Effector memory CD4-positive, alpha-beta T cell (primary cell): Measurements from ENCODE around the gene PTPRT.
"Not testable (repeated sequence)": the region's sequence is repeated elsewhere in the genome, so short reads cannot be mapped to it uniquely, and the experiment has no call there.

Experiments
- DNase-seq, 3 donors: peaks; one replicate each; pipeline ENCODE4 v3.0.0-alpha.2; 2020
- H3K27ac ChIP-seq: 2 replicates; pipeline ENCODE4 v1.7.0; 2013; ENCODE audit warnings: mild to moderate bottlenecking, low read length, moderate library complexity; ENCODE audit not compliant: insufficient read depth, poor library complexity, severe bottlenecking
- H3K27me3 ChIP-seq: replicated peaks from 2 replicates; pipeline ENCODE4 v1.7.0; 2013; ENCODE audit warnings: mild to moderate bottlenecking, low read length; ENCODE audit not compliant: insufficient read depth, control insufficient read depth, poor library complexity, severe bottlenecking
- H3K36me3 ChIP-seq: 2 replicates; pipeline ENCODE4 v1.7.0; 2013; ENCODE audit warnings: mild to moderate bottlenecking, low read length, moderate library complexity; ENCODE audit not compliant: control insufficient read depth, insufficient read depth
- H3K4me1 ChIP-seq: 2 replicates; pipeline ENCODE4 v1.7.0; 2013; ENCODE audit warnings: low read length, mild to moderate bottlenecking; ENCODE audit not compliant: control insufficient read depth, insufficient read depth, poor library complexity, severe bottlenecking
- H3K4me3 ChIP-seq: 2 replicates; pipeline ENCODE4 v1.7.0; 2013; ENCODE audit warnings: low read length, low read depth, mild to moderate bottlenecking; ENCODE audit not compliant: insufficient read depth, poor library complexity, severe bottlenecking
- H3K9me3 ChIP-seq: 2 replicates; pipeline ENCODE4 v1.7.0; 2013; ENCODE audit warnings: mild to moderate bottlenecking, low read length, moderate library complexity; ENCODE audit not compliant: control insufficient read depth

Gene PTPRT

DNA sequence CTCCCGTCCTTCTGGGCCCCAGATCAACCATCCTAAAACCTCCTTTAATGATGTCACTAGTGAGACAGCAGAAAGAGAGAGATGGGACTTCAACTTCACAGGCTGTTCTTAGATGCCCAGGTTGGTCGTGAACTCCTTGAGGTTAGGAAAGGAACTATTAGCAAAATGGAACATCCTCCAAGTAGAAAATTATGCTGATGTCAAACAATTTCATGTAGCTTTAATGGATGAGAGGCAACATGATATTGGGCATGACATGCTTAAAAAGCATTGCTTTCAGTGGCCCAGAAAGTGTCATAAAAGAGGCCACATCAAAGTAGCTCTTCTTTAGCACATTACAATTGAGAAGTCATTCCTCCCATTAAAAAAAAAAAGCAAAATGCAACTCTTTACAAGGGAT, 248.1 kb downstream of the PTPRT start:
- no peak overlapping the region for H3K27ac ChIP-seq
- no peak overlapping the region for H3K4me3 ChIP-seq
- H3K9me3 ChIP-seq: no peaks in the 10 kb centered on the region
- DNase-seq: no peak
- no peaks in the 10 kb centered on the region for H3K27me3 ChIP-seq
- H3K36me3 ChIP-seq: no peaks in the 10 kb centered on the region
- no peaks in the 10 kb centered on the region for H3K4me1 ChIP-seq

DNA sequence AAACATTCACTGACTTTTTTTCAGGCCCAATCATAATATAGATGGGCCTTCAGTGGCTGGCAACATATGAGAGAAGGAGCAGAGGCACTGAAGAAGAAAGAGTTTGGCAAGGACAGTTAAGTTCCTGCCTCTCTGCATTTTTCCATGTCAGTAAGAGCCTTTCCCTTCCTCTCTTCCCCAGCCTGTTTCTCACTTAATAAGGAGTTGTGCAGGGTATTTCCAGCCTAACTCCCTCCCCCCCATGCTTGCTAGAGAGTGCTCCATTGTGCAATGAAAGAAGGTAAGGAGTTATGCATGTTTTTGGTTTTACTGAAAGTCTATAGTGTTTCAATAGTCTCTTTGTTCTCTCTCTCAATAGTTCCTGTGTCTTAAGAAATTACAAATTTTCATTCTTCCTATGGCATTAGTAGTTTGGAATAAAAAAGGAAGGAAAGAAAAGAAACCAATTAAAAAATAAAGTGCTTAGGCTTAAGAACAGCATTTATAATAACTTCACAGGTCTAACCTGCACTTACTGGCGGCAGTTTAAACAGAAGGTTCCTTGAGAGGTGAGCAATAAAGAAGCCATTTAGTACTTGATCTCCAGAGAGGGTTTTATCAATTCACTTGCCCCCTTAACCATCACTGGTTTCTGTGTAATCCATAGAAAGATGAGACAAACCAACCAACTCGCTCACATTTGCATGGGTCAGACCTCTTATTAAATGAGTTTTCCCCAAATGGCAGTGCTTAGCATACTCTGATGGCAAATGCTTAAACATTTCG, 251.1 kb downstream of the PTPRT start:
- Histone ChIP-seq H3K27ac (no peak overlapping the region), H3K4me1 (no peaks in the 10 kb centered on the region), H3K4me3 (no peak overlapping the region), H3K9me3 (no peaks in the 10 kb centered on the region), H3K36me3 (no peaks in the 10 kb centered on the region), H3K27me3 (no peaks in the 10 kb centered on the region)
- DNase-seq: no peak

DNA sequence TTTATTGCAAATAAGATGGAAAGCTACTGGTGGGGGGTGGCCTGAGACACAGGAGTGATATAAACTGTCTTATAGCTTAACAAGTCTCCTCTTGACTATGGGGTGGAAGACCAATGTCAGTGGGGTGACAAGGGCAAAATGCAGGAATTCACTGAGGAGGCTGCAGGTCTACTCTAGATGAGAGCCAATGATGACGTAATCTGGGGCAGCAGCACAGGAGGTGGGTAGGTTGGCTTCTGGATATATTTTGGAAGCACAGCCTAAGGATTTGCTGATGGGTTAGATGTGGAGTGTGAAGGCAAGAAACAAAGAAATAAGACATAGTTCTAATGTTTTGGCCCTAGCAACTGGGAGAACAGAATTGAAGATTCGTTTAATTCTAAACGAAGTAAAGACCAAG, 253.2 kb downstream of the PTPRT start:
- no peaks in the 10 kb centered on the region for H3K4me1 ChIP-seq
- H3K27ac ChIP-seq: no peak overlapping the region
- DNase-seq: no peak
- H3K9me3 ChIP-seq: no peaks in the 10 kb centered on the region
- H3K36me3 ChIP-seq: no peaks in the 10 kb centered on the region
- no peak overlapping the region for H3K4me3 ChIP-seq
- H3K27me3 ChIP-seq: no peaks in the 10 kb centered on the region

DNA sequence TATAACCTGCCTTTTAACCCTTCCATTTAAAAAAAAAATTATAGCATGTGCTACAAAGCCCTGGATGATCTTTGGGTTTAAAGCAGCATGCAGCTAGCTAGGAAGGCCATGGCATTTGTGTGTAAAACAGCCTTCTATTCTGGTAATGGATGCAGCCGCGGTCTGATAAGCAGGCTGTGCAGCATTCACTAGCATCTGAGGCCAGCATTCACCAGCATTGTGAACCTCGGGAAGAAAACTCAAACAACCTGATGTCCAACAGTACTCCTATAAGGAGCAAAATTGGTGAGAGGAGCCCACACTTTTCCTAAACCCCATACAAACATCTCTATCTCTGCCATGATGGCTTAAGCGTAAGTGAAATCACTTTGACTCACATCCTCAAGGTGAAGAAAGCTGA, 265.5 kb downstream of the PTPRT start:
- no peaks in the 10 kb centered on the region for H3K27me3 ChIP-seq
- no peaks in the 10 kb centered on the region for H3K36me3 ChIP-seq
- H3K27ac ChIP-seq: no peak overlapping the region
- DNase-seq: no peak
- no peak overlapping the region for H3K4me3 ChIP-seq
- no peaks in the 10 kb centered on the region for H3K9me3 ChIP-seq
- no peaks in the 10 kb centered on the region for H3K4me1 ChIP-seq

DNA sequence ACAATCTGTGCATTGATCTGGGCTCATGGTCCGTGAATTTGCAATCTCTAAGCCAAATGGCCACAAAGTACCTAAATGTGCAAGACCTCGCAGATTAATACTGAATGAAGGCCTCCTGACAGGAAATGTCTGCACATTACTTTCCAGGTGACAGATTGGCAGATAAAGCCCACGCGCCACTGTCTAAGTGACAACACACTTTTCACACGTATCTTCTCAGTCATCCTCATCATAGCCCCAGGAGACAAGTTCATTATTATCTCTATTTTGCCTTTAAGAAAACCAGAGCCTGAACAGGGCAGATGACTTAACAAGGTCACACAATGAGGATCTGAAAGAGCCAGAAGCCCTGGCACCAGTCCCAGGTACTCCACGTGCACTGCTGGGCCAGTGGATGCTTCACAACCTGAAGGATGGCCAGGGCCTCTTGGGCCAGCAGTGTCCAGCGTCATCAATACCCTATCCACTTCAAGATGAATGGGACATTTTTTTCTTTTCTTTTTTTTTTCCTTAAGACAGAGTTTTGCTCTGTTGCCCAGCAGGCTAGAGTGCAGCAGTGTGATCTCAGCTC, 266.3 kb downstream of the PTPRT start:
- no peak overlapping the region for H3K27ac ChIP-seq
- H3K36me3 ChIP-seq: no peaks in the 10 kb centered on the region
- H3K4me3 ChIP-seq: no peak overlapping the region
- no peak for DNase-seq
- no peaks in the 10 kb centered on the region for H3K27me3 ChIP-seq
- H3K4me1 ChIP-seq: no peaks in the 10 kb centered on the region
- no peaks in the 10 kb centered on the region for H3K9me3 ChIP-seq

DNA sequence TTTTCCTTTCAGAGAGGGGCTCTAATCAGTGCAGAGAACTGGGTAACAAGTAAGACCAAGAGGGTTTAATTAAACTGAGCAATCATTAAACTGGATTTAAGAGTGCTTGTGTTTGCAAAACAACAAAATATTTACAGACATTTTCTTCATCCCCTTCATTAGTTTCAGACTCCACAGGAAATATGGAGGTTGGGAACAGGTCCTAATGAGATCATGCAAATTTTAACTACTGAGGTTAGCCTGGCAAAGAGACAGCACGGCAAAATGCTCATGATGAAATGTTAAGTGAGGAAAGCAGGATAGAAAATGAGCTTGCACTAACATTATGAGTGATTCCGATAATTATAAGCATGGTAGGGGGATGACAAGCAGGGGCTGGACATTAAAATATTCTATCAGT, 268.9 kb downstream of the PTPRT start:
- Histone ChIP-seq H3K4me1 (no peaks in the 10 kb centered on the region), H3K4me3 (no peak overlapping the region), H3K36me3 (no peaks in the 10 kb centered on the region), H3K9me3 (no peaks in the 10 kb centered on the region), H3K27me3 (no peaks in the 10 kb centered on the region), H3K27ac (no peak overlapping the region)
- no peak for DNase-seq

DNA sequence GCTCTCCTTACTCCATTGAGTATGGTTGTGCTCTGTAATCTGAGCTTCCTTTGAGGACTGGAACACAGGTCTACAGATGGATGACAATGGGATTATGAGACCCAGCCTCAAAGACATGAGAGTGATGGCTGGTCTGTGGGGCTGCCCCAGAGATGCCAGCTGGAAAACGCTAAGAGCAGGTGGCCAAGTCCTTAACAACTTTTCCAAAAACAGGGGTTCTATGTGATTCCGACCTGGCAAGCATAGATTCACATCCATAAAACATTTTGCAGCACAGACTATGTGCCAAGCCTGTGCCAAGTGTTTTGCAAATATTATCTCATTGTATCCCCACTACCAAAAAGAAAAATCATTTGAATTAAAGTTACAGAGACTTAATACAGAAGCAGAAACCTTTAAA, 270.4 kb downstream of the PTPRT start:
- no peaks in the 10 kb centered on the region for H3K36me3 ChIP-seq
- H3K27me3 ChIP-seq: no peaks in the 10 kb centered on the region
- no peak overlapping the region for H3K4me3 ChIP-seq
- no peak for DNase-seq
- H3K4me1 ChIP-seq: no peaks in the 10 kb centered on the region
- H3K27ac ChIP-seq: no peak overlapping the region
- H3K9me3 ChIP-seq: no peaks in the 10 kb centered on the region

DNA sequence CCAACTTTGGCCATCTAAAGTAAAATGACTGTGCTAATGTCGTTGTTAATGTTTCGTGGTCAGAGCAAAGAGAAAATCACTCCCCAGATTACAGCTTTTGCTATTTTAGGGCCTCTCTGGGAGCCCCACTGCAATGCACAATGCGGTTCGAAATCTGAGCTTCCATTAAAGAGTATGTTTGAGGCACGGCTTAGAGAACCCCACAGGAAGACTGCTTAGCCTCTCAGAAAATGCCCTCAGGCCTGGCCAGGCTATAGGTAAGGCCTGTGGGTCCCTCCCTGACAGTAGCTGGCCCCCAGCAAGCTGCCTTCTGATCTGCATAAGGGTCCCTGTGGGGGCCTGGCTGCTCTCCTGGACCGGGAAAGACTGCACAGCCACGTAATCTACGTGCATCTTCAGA, 274.6 kb downstream of the PTPRT start:
- DNase-seq: no peak

DNA sequence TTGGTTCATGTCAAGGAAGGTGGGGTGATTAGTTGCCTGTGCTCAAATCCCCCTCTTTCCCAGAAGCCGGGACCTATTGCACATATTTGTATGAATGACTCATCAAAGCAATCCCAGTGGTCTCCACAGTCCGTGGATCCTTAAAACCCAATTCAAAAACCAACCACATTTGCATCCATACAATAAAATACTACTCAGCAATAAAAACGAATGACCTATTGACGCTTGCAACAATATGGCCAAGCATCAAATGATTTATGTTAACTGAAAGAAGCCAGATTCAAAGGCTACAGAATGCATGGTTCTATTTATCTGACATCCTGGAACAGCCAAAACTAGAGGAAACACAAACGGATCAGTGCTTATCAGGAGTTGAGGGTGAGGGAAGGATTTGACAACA, 275.4 kb downstream of the PTPRT start:
- no peak for DNase-seq
- H3K4me1 ChIP-seq: no peaks in the 10 kb centered on the region
- H3K36me3 ChIP-seq: no peaks in the 10 kb centered on the region
- H3K27me3 ChIP-seq: no peaks in the 10 kb centered on the region
- H3K4me3 ChIP-seq: no peak overlapping the region
- no peak overlapping the region for H3K27ac ChIP-seq
- no peaks in the 10 kb centered on the region for H3K9me3 ChIP-seq

More for the DNA sequence above, 274.6 kb downstream of the PTPRT start:
- Histone ChIP-seq H3K27me3 (no peaks in the 10 kb centered on the region), H3K4me3 (no peak overlapping the region), H3K9me3 (no peaks in the 10 kb centered on the region), H3K27ac (no peak overlapping the region), H3K36me3 (no peaks in the 10 kb centered on the region), H3K4me1 (no peaks in the 10 kb centered on the region)

DNA sequence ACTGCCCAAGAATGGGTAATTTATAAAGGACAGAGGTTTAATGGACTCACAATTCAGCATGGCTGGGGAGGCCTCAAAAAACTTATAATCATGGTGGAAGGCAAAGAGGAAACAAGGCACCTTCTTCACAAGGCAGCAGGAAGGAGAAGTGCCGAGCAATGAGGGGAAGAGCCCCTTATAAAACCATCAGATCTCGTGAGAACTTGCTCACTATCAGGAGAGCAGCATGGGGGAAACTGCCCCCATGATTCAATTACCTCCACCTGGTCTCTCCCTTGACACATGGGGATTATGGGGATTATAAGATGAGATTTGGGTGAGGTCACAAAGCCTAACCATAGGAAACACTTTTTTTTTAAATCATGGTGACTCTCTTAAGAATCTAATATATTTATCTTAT, 278.9 kb downstream of the PTPRT start:
- H3K27me3 ChIP-seq, H3K4me3 ChIP-seq, H3K4me1 ChIP-seq: not testable (repeated sequence)

More for the DNA sequence above, 278.9 kb downstream of the PTPRT start:
- H3K36me3 ChIP-seq, H3K27ac ChIP-seq, DNase-seq, H3K9me3 ChIP-seq: not testable (repeated sequence)
